ENCODE data around the gene SLC35A3.
"Not testable (repeated sequence)": the region's sequence is repeated elsewhere in the genome, so short reads cannot be mapped to it uniquely, and the experiment has no call there.

SLC35A3 gene

GRCh38 chr1:99956755-99957154, 13.0 kb upstream of the SLC35A3 start:
- H3K4me3 Mint-ChIP-seq, result no peak overlapping the region

DNA sequence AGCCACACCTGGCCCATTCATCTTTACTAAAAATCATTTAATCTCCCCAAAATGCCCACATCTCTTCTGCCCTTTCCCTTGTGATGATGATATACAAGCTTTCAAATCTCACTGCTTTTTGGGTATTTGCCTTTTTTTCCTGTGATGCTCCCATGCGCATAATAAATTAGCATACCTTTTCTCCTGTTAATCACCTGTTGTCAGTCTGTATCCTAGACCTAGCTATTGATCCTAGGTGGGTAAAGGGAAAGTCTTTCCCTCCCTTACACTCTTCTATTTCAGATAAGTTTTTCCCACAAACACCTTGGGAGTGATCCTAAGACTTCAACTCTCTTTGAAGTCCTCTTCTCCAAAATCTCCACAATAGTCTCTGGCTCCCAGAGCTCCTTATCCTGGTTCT, 12.0 kb upstream of the SLC35A3 start:
- H3K27ac Mint-ChIP-seq, result no peak overlapping the region
- no peaks in the 10 kb centered on the region for H3K36me3 Mint-ChIP-seq (ENCODE audit: low read depth)
- peaks cover 10% of the 10 kb centered on the region for H3K9me3 Mint-ChIP-seq
- TF ChIP-seq CTCF (IDR thresholded peaks at IDR 0.05; ENCODE audit: unreplicated experiment in 3 of 3), result no peak
- H3K4me1 Mint-ChIP-seq, result no peaks in the 10 kb centered on the region
- no peak overlapping the region for H3K4me3 Mint-ChIP-seq
- peaks cover 3% of the 10 kb centered on the region for H3K27me3 Mint-ChIP-seq (ENCODE audit: low read depth)

More at GRCh38 chr1:99956755-99957154, 13.0 kb upstream of the SLC35A3 start:
- peak overlapping the region in 1 of 3 experiments; percentile 2 for H3K27ac Mint-ChIP-seq
- no peak for TF ChIP-seq CTCF (IDR thresholded peaks at IDR 0.05; ENCODE audit: unreplicated experiment in 3 of 3)
- H3K4me1 Mint-ChIP-seq, result no peaks in the 10 kb centered on the region
- H3K9me3 Mint-ChIP-seq, result peaks cover 10% of the 10 kb centered on the region
- H3K36me3 Mint-ChIP-seq (ENCODE audit: low read depth), result no peaks in the 10 kb centered on the region
- peaks cover 3% of the 10 kb centered on the region for H3K27me3 Mint-ChIP-seq (ENCODE audit: low read depth)

- not testable (repeated sequence) for H3K4me3 Mint-ChIP-seq; H3K27ac Mint-ChIP-seq; H3K4me1 Mint-ChIP-seq; H3K36me3 Mint-ChIP-seq (ENCODE audit: low read depth); H3K27me3 Mint-ChIP-seq (ENCODE audit: low read depth)
- H3K9me3 Mint-ChIP-seq, result peaks cover 10% of the 10 kb centered on the region
Measured at GRCh38 chr1:99959189-99959705, 10.5 kb upstream of the SLC35A3 start.

- H3K9me3 Mint-ChIP-seq, result peaks cover 10% of the 10 kb centered on the region
- not testable (repeated sequence) for H3K36me3 Mint-ChIP-seq (ENCODE audit: low read depth); H3K27ac Mint-ChIP-seq; H3K4me3 Mint-ChIP-seq; H3K27me3 Mint-ChIP-seq (ENCODE audit: low read depth); H3K4me1 Mint-ChIP-seq
Measured at GRCh38 chr1:99960260-99960659, 9.5 kb upstream of the SLC35A3 start.

DNA sequence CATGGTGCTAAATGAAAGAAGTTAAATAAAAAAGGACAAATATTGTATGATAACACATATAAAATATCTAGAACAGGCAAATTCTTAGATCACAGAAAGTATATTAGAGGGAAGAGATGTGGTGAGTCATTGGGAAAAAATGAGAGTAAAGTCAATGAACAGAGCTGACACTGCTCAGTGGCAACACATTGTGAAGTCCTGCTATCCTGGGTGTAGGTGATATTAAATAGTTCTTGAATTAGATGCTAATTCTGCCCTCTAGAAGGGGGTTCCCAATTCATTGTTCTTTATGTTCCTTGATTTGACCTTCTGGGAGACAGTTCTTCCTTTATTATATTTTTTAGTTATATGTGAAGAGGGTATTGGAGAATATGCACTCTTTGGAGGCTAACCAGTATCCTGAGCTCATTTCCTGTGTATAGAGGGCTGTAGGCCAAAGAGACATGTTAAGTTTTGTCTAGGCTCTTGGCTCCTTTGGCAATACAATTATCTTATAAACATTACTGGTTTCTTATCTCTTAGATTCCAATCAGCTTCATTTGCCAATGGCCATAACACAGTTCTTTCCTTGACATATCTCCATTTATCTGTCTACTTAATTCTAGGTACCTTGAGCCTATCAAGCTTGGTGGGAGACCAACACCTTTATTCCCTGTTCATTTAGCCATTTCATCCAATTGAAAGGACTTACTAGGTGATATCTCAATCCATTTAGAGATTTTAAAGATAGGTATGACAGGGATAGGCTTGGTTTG, 6.6 kb upstream of the SLC35A3 start:
- no peaks in the 10 kb centered on the region for H3K4me1 Mint-ChIP-seq
- H3K9me3 Mint-ChIP-seq, result no peaks in the 10 kb centered on the region
- TF ChIP-seq CTCF (IDR thresholded peaks at IDR 0.05; ENCODE audit: unreplicated experiment in 3 of 3), result no peak

GRCh38 chr1:99964806-99965205, 5.0 kb upstream of the SLC35A3 start:
- H3K27ac Mint-ChIP-seq, result no peak overlapping the region
- TF ChIP-seq CTCF (IDR thresholded peaks at IDR 0.05; ENCODE audit: unreplicated experiment in 3 of 3), result no peak
- peaks cover 6% of the 10 kb centered on the region for H3K4me1 Mint-ChIP-seq
- no peaks in the 10 kb centered on the region for H3K36me3 Mint-ChIP-seq (ENCODE audit: low read depth)
- H3K4me3 Mint-ChIP-seq, result no peak overlapping the region
- no peaks in the 10 kb centered on the region for H3K27me3 Mint-ChIP-seq (ENCODE audit: low read depth)
- no peaks in the 10 kb centered on the region for H3K9me3 Mint-ChIP-seq

More for the DNA sequence above, 6.6 kb upstream of the SLC35A3 start:
- Mint-ChIP-seq H3K27me3 (ENCODE audit: low read depth) (no peaks in the 10 kb centered on the region), H3K4me3 (no peak overlapping the region), H3K27ac (no peak overlapping the region), H3K36me3 (ENCODE audit: low read depth) (no peaks in the 10 kb centered on the region)
